Thoracic aorta (tissue), 2 donors: ENCODE measurements around the gene UBE2U. TPM values are rescaled to one million over a fixed set of nuclear protein-coding genes. Genes with fewer than 3 reads are reported as not detected.

ENCODE experiments used
- ATAC-seq: fragments of 150-250 bp; one replicate; pipeline ENCODE4 v1.8.0; 2017; ENCODE audit warnings: low read depth; ENCODE audit not compliant: insufficient number of reproducible peaks, low FRiP score
- DNase-seq: peaks from one replicate; pipeline ENCODE4 v3.0.0-alpha.2; 2020; ENCODE audit warnings: low spot score
- H3K27ac ChIP-seq, 2 donors: fragments of 200-600 bp; sonication (generic); 1 replicate in 1 of 2; 2 replicates in 1 of 2; pipeline ENCODE4 v1.5.1; 2016; ENCODE audit warnings: mild to moderate bottlenecking in 2 of 2, moderate library complexity in 2 of 2
- H3K27me3 ChIP-seq: fragments of 200-600 bp; sonication (generic); replicated peaks from 2 replicates; pipeline ENCODE4 v1.6.0; 2016; ENCODE audit warnings: mild to moderate bottlenecking; ENCODE audit not compliant: insufficient read depth
- H3K36me3 ChIP-seq: fragments of 200-600 bp; sonication (generic); one replicate; pipeline ENCODE4 v1.5.1; 2016
- H3K4me1 ChIP-seq, 2 donors: fragments of 200-600 bp; sonication (generic); 1 replicate in 1 of 2; 2 replicates in 1 of 2; pipeline versions ENCODE4 v1.5.1 to v1.6.0; 2016; ENCODE audit warnings: low read depth in 2 of 2, mild to moderate bottlenecking in 1 of 2; ENCODE audit not compliant: control insufficient read depth in 1 of 2
- H3K4me3 ChIP-seq: fragments of 200-600 bp; sonication (generic); 2 replicates; pipeline ENCODE4 v1.5.1; 2016; ENCODE audit warnings: mild to moderate bottlenecking
- H3K9me3 ChIP-seq: fragments of 200-600 bp; sonication (generic); 2 replicates; pipeline ENCODE4 v1.5.1; 2016
- total RNA-seq, 2 donors: library from RNA; depleted of rRNA; stranded (reverse); fragments of >200 nt; gene quantifications; one replicate each; pipeline versions ENCODE4 v1.1.0 to v1.2.3, GENCODE V29; 2016
- TF ChIP-seq, protein P1 (sequence below): fragments of 200-600 bp; sonication (generic); IDR thresholded peaks from one replicate; pipeline ENCODE4 v1.5.1; 2019; ENCODE audit warnings: antibody characterized with exemption

The UBE2U gene
- total RNA-seq, 2 donors from 2014 or later = not detected

GRCh38 chr1:64228167-64228957 lies 24.9 kb downstream of the UBE2U start:
- H3K4me3 ChIP-seq = no peak overlapping the region
- no peaks in the 10 kb centered on the region for H3K36me3 ChIP-seq
- TF ChIP-seq, protein P1, sequence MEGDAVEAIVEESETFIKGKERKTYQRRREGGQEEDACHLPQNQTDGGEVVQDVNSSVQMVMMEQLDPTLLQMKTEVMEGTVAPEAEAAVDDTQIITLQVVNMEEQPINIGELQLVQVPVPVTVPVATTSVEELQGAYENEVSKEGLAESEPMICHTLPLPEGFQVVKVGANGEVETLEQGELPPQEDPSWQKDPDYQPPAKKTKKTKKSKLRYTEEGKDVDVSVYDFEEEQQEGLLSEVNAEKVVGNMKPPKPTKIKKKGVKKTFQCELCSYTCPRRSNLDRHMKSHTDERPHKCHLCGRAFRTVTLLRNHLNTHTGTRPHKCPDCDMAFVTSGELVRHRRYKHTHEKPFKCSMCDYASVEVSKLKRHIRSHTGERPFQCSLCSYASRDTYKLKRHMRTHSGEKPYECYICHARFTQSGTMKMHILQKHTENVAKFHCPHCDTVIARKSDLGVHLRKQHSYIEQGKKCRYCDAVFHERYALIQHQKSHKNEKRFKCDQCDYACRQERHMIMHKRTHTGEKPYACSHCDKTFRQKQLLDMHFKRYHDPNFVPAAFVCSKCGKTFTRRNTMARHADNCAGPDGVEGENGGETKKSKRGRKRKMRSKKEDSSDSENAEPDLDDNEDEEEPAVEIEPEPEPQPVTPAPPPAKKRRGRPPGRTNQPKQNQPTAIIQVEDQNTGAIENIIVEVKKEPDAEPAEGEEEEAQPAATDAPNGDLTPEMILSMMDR = no peak
- peaks cover 0 to 5% of the 10 kb centered on the region in 2 donors for H3K4me1 ChIP-seq
- ATAC-seq (no peak), DNase-seq (no peak)
- H3K27ac ChIP-seq = no peak overlapping the region
- no peaks in the 10 kb centered on the region for H3K27me3 ChIP-seq
- H3K9me3 ChIP-seq = no peaks in the 10 kb centered on the region

- H3K36me3 ChIP-seq = no peaks in the 10 kb centered on the region
Observed at GRCh38 chr1:64229307-64229706, 25.9 kb downstream of the UBE2U start.

GRCh38 chr1:64231153-64231552 lies 27.7 kb downstream of the UBE2U start:
- H3K36me3 ChIP-seq = no peaks in the 10 kb centered on the region
- no peaks in the 10 kb centered on the region for H3K27me3 ChIP-seq
- no peak overlapping the region for H3K27ac ChIP-seq
- no peaks in the 10 kb centered on the region for H3K9me3 ChIP-seq
- DNase-seq = no peak
- TF ChIP-seq, protein P1 = no peak
- H3K4me3 ChIP-seq = no peak overlapping the region
- no peaks in the 10 kb centered on the region for H3K4me1 ChIP-seq
- no peak for ATAC-seq

More at GRCh38 chr1:64229307-64229706, 25.9 kb downstream of the UBE2U start:
- TF ChIP-seq, protein P1 = no peak
- Histone ChIP-seq H3K27me3 (no peaks in the 10 kb centered on the region), H3K9me3 (no peaks in the 10 kb centered on the region), H3K27ac (no peak overlapping the region), H3K4me1 (no peaks in the 10 kb centered on the region), H3K4me3 (no peak overlapping the region)
- no peak for DNase-seq
- ATAC-seq = no peak

GRCh38 chr1:64231654-64232053 lies 28.2 kb downstream of the UBE2U start:
- Histone ChIP-seq H3K4me1 (no peaks in the 10 kb centered on the region), H3K27ac (no peak overlapping the region), H3K36me3 (no peaks in the 10 kb centered on the region), H3K27me3 (no peaks in the 10 kb centered on the region), H3K4me3 (no peak overlapping the region), H3K9me3 (no peaks in the 10 kb centered on the region)
- DNase-seq (no peak), ATAC-seq (no peak)
- TF ChIP-seq, protein P1 = no peak

DNA sequence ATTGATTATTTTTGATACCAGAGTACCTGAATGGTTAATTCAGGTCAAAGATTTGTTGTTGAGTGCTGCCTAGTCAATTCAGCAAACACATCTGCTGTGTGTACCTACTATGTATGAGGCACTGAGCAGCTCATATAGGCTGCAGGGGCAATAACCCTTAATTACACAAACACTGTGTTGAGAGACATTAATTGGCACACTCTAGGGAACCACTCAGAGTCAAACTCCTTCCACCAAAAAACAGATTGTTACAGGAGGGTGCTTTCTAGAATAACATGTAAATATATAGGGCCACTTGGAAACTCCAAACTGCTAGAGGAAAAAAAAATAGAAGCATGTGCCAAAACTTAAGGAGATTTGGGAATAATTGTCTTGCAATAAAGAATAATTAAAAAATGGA lies 31.3 kb downstream of the UBE2U start:
- Histone ChIP-seq H3K4me1 (no peaks in the 10 kb centered on the region), H3K27me3 (no peaks in the 10 kb centered on the region), H3K4me3 (no peak overlapping the region), H3K9me3 (no peaks in the 10 kb centered on the region), H3K27ac (no peak overlapping the region), H3K36me3 (no peaks in the 10 kb centered on the region)
- DNase-seq (no peak), ATAC-seq (no peak)
- TF ChIP-seq, protein P1 = no peak
